ENCODE data around the gene TP53AIP1.

GRCh38 chr11:128924104-128924503 lies 18.6 kb downstream of the TP53AIP1 start:
- TF ChIP-seq EZH2 (IDR thresholded peaks at IDR 0.05; ENCODE audit: borderline replicate concordance, control insufficient read depth, low read depth, low read length) (no peak), ZBTB40 (IDR thresholded peaks at IDR 0.05; ENCODE audit: borderline replicate concordance) (no peak), ZNF274 (IDR thresholded peaks at IDR 0.05; ENCODE audit: insufficient read depth, insufficient read length) (no peak), NFYB (IDR thresholded peaks at IDR 0.05; ENCODE audit: insufficient read depth, low read depth, low read length) (no peak)

All from GM12878 (cell line).